Calu3 (cell line): ENCODE results near the gene GALNT14. TPM values are rescaled to one million over a fixed set of nuclear protein-coding genes. Genes with fewer than 3 reads are reported as not detected.

Experiments
- BruUV-seq: library from RNA; stranded (reverse); fragments of 400-500 nt; replicated peaks from 2 replicates; lab custom pipeline; 2021; lab: Mats Ljungman, UMichigan
- CTCF ChIA-PET: fragments of 300-600 bp; sonication (Branson Sonifier 250); formaldehyde crosslinking; loops from one replicate; lab custom pipeline; 2022; ENCODE audit warnings: antibody characterized with exemption; lab: Charles Lee
- DNase-seq: peaks from one replicate; pipeline ENCODE4 v3.0.0; 2022
- H3K27ac Mint-ChIP-seq: one replicate; pipeline ENCODE4 v1.8.0; 2022; ENCODE audit warnings: mixed read lengths; ENCODE audit not compliant: unreplicated experiment
- H3K27me3 Mint-ChIP-seq: one replicate; pipeline ENCODE4 v1.8.0; 2022; ENCODE audit warnings: mixed read lengths; ENCODE audit not compliant: unreplicated experiment
- H3K36me3 Mint-ChIP-seq: one replicate; pipeline ENCODE4 v1.8.0; 2022; ENCODE audit warnings: mild to moderate bottlenecking, moderate library complexity, mixed read lengths; ENCODE audit not compliant: insufficient read depth, unreplicated experiment
- H3K4me1 Mint-ChIP-seq: one replicate; pipeline ENCODE4 v1.8.0; 2022; ENCODE audit warnings: mild to moderate bottlenecking, low read depth, mixed read lengths; ENCODE audit not compliant: unreplicated experiment
- H3K4me3 Mint-ChIP-seq: one replicate; pipeline ENCODE4 v1.8.0; 2022; ENCODE audit warnings: mild to moderate bottlenecking, low read depth, moderate library complexity, mixed read lengths; ENCODE audit not compliant: unreplicated experiment
- H3K9me3 Mint-ChIP-seq: one replicate; pipeline ENCODE4 v1.8.0; 2022; ENCODE audit warnings: low read depth, mixed read lengths; ENCODE audit not compliant: unreplicated experiment
- CTCF ChIP-seq: fragments of 200-600 bp; IDR thresholded peaks from one replicate; pipeline ENCODE4 v1.8.0; 2022; ENCODE audit warnings: antibody characterized with exemption; ENCODE audit not compliant: unreplicated experiment
- intact Hi-C: fragments of 100-400 bp; cut with micrococcal nuclease; formaldehyde crosslinking; loops from one replicate; pipeline ENCODE4 v1.10.0; 2022; ENCODE audit not compliant: unreplicated experiment
- total RNA-seq: library from RNA; stranded (reverse); gene quantifications from 2 replicates; pipeline ENCODE4 v1.2.3, GENCODE V29; 2022

GALNT14 gene
- total RNA-seq, 1 experiment from 2014 or later: 61.9 TPM

- intact Hi-C loops: no loop called here
- no peak for TF ChIP-seq CTCF
- H3K27me3 Mint-ChIP-seq: no peaks in the 10 kb centered on the region
- no peak overlapping the region for H3K4me3 Mint-ChIP-seq
- no peak overlapping the region for H3K27ac Mint-ChIP-seq
- CTCF ChIA-PET: no interaction called here
- no peaks in the 10 kb centered on the region for H3K4me1 Mint-ChIP-seq
- no TSS peak for BruUV-seq
- no peak for DNase-seq
- H3K36me3 Mint-ChIP-seq: no peaks in the 10 kb centered on the region
- H3K9me3 Mint-ChIP-seq: no peaks in the 10 kb centered on the region
Measured at GRCh38 chr2:30933496-30933895, 204.7 kb downstream of the GALNT14 start.

- BruUV-seq: no TSS peak
- DNase-seq: no peak
- H3K9me3 Mint-ChIP-seq: no peaks in the 10 kb centered on the region
- CTCF ChIA-PET: no interaction called here
- H3K36me3 Mint-ChIP-seq: no peaks in the 10 kb centered on the region
- no peak overlapping the region for H3K27ac Mint-ChIP-seq
- intact Hi-C loops: no loop called here
- no peaks in the 10 kb centered on the region for H3K27me3 Mint-ChIP-seq
- no peak overlapping the region for H3K4me3 Mint-ChIP-seq
- TF ChIP-seq CTCF: no peak
- no peaks in the 10 kb centered on the region for H3K4me1 Mint-ChIP-seq
Measured at GRCh38 chr2:30932870-30933269, 205.4 kb downstream of the GALNT14 start.

- no peaks in the 10 kb centered on the region for H3K4me1 Mint-ChIP-seq
- DNase-seq: no peak
- H3K36me3 Mint-ChIP-seq: no peaks in the 10 kb centered on the region
- H3K9me3 Mint-ChIP-seq: no peaks in the 10 kb centered on the region
- H3K27ac Mint-ChIP-seq: no peak overlapping the region
- no peaks in the 10 kb centered on the region for H3K27me3 Mint-ChIP-seq
- CTCF ChIA-PET: no interaction called here
- no peak overlapping the region for H3K4me3 Mint-ChIP-seq
- no TSS peak for BruUV-seq
- TF ChIP-seq CTCF: no peak
- intact Hi-C loops: no loop called here
Measured at GRCh38 chr2:30931841-30932407, 206.3 kb downstream of the GALNT14 start.

- H3K4me3 Mint-ChIP-seq: no peak overlapping the region
- no peak for DNase-seq
- CTCF ChIA-PET: no interaction called here
- H3K27me3 Mint-ChIP-seq: no peaks in the 10 kb centered on the region
- no peaks in the 10 kb centered on the region for H3K9me3 Mint-ChIP-seq
- no peaks in the 10 kb centered on the region for H3K4me1 Mint-ChIP-seq
- H3K27ac Mint-ChIP-seq: no peak overlapping the region
- H3K36me3 Mint-ChIP-seq: no peaks in the 10 kb centered on the region
- TF ChIP-seq CTCF: no peak
- intact Hi-C loops: no loop called here
- no TSS peak for BruUV-seq
Measured at GRCh38 chr2:30930716-30931115, 207.5 kb downstream of the GALNT14 start.
